Astrocyte of the cerebellum (primary cell): ENCODE data around the gene CDK5RAP3.

ENCODE experiments used
- DNase-seq: peaks from one replicate; pipeline ENCODE4 v3.0.0-alpha.2; 2011; ENCODE audit warnings: low read depth
- H3K4me3 ChIP-seq: 2 replicates; pipeline ENCODE4 v1.5.1; 2011; ENCODE audit warnings: mild to moderate bottlenecking, low read depth, low read length, moderate library complexity
- CTCF ChIP-seq: IDR thresholded peaks from 2 replicates; pipeline ENCODE4 v1.5.1; 2012; ENCODE audit warnings: low read length, low read depth, moderate library complexity, mild to moderate bottlenecking; ENCODE audit errors: missing control alignments
- in situ Hi-C: cut with HindIII; loops from 2 replicates; pipeline ENCODE4 v1.10.0; 2017; ENCODE audit warnings: low sequenced_read_pairs

The CDK5RAP3 gene

GRCh38 chr17:47949197-47949759 lies 21.6 kb upstream of the CDK5RAP3 start:
- TF ChIP-seq CTCF, result peak; percentile 95
- in situ Hi-C loops, result no loop called here
- H3K4me3 ChIP-seq, result peak overlapping the region; percentile 18
- DNase-seq, result peak; percentile 70

GRCh38 chr17:47949946-47950345 lies 21.0 kb upstream of the CDK5RAP3 start:
- no peak overlapping the region for H3K4me3 ChIP-seq
- DNase-seq, result no peak
- no peak for TF ChIP-seq CTCF
- in situ Hi-C loops, result loop anchor here (5.0 kb wide), 1 partner anchor 47 kb away; no protein-coding TSS in a partner anchor

GRCh38 chr17:47950448-47950847 lies 20.5 kb upstream of the CDK5RAP3 start:
- in situ Hi-C loops, result loop anchor here (5.0 kb wide), 1 partner anchor 47 kb away; no protein-coding TSS in a partner anchor
- TF ChIP-seq CTCF, result no peak

GRCh38 chr17:47952171-47953021 lies 18.5 kb upstream of the CDK5RAP3 start:
- DNase-seq, result no peak
- no peak for TF ChIP-seq CTCF
- in situ Hi-C loops, result loop anchor here (5.0 kb wide), 1 partner anchor 45 kb away; no protein-coding TSS in a partner anchor
- H3K4me3 ChIP-seq, result no peak overlapping the region

More at GRCh38 chr17:47950448-47950847, 20.5 kb upstream of the CDK5RAP3 start:
- DNase-seq, result no peak
- H3K4me3 ChIP-seq, result no peak overlapping the region

- H3K4me3 ChIP-seq, result no peak overlapping the region
- no peak for DNase-seq
- peak; percentile 25 for TF ChIP-seq CTCF
- in situ Hi-C loops, result loop anchor here (5.0 kb wide), 1 partner anchor 43 kb away; no protein-coding TSS in a partner anchor
Observed at GRCh38 chr17:47953909-47954308, 17.0 kb upstream of the CDK5RAP3 start.

- in situ Hi-C loops, result no loop called here
- no peak for DNase-seq
- H3K4me3 ChIP-seq, result no peak overlapping the region
Observed at GRCh38 chr17:47955497-47956461, 15.1 kb upstream of the CDK5RAP3 start.

More at GRCh38 chr17:47955497-47956461, 15.1 kb upstream of the CDK5RAP3 start:
- TF ChIP-seq CTCF, result no peak
